ENCODE results near the gene OSGEPL1. TPM values are rescaled to one million over a fixed set of nuclear protein-coding genes. Genes with fewer than 3 reads are reported as not detected.
"Not testable (repeated sequence)": the region's sequence is repeated elsewhere in the genome, so short reads cannot be mapped to it uniquely, and the experiment has no call there.

Gene OSGEPL1
- total RNA-seq, 1 donor from 2014 or later: 21.1 TPM

DNA sequence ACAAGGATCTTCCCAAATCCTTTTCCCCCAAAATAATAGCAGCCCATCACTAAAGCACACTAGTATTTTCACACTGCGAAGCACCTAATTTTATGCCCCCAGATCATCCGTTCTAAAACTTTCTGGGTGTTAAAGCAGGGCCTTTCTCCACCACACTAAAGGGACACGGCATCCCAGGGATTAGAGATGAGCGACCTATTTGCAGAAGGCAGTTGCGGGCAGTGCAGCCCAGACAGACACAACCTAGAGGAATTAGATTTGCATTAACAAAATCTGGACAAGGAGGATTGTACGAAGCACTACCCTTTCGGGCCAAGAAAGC lies 402 bp downstream of the OSGEPL1 start:
- no peaks in the 10 kb centered on the region for H3K9me3 Mint-ChIP-seq
- DNase-seq (ENCODE audit: low read depth, low spot score): no peak
- H3K4me3 Mint-ChIP-seq: peak overlapping the region; percentile 98
- no peaks in the 10 kb centered on the region for H3K27me3 Mint-ChIP-seq (ENCODE audit: low read depth)
- peaks cover 12% of the 10 kb centered on the region for H3K4me1 Mint-ChIP-seq
- peak overlapping the region; percentile 99 for H3K27ac Mint-ChIP-seq (ENCODE audit: unreplicated experiment)
- TF ChIP-seq, protein P1, sequence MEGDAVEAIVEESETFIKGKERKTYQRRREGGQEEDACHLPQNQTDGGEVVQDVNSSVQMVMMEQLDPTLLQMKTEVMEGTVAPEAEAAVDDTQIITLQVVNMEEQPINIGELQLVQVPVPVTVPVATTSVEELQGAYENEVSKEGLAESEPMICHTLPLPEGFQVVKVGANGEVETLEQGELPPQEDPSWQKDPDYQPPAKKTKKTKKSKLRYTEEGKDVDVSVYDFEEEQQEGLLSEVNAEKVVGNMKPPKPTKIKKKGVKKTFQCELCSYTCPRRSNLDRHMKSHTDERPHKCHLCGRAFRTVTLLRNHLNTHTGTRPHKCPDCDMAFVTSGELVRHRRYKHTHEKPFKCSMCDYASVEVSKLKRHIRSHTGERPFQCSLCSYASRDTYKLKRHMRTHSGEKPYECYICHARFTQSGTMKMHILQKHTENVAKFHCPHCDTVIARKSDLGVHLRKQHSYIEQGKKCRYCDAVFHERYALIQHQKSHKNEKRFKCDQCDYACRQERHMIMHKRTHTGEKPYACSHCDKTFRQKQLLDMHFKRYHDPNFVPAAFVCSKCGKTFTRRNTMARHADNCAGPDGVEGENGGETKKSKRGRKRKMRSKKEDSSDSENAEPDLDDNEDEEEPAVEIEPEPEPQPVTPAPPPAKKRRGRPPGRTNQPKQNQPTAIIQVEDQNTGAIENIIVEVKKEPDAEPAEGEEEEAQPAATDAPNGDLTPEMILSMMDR (conservative IDR thresholded peaks at IDR 0.05): no peak
- peaks cover 16% of the 10 kb centered on the region for H3K36me3 Mint-ChIP-seq (ENCODE audit: low read depth)

DNA sequence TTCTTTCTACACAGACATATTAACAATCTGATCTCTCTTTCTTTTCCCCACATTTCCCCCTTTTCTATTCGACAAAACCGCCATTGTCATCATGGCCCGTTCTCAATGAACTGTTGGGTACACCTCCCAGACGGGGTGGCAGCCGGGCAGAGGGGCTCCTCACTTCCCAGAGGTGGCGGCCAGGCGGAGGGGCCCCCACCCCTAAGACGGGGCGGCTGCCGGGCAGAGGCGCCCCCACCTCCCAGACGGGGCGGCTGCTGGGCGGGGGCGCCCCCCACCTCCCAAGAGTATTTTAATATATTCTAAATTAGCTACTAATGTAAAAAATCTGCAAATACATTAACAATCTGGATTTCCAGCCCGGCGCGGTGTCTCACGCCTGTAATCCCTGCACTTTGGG lies 2.4 kb downstream of the OSGEPL1 start:
- H3K9me3 Mint-ChIP-seq; DNase-seq (ENCODE audit: low read depth, low spot score): not testable (repeated sequence)
- H3K4me1 Mint-ChIP-seq: peaks cover 12% of the 10 kb centered on the region

DNA sequence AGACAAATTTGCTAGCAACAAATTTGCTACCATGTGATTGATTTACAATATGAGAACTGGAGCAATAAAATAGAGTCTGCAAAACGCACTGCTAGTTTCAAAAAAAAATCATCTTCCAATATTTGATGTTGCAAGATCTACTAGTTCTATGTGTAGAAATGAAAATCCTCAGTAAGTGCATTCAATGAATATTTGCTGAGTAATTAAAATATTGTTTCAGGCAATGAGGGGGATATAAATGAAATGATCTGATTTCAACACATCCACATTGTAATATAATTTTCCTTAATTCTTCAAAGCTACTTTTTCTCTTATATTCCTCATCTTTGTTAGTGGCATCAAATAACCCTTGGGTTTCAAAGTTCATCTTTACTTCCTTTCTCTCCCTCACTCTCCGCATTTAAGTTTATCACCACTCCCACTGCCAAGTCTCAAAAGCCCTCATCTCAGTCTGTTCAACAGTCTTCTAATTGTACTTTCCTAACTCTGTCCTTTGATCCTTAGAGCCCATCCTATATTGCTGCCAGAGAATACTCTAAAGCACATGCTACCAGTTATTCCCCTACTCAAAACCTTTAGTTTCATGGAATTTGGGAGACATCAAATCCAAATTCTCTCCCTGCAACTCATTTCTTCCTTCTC lies 6.2 kb downstream of the OSGEPL1 start:
- TF ChIP-seq, protein P1 (conservative IDR thresholded peaks at IDR 0.05): no peak
- Mint-ChIP-seq H3K4me3 (no peak overlapping the region), H3K27ac (ENCODE audit: unreplicated experiment) (no peak overlapping the region), H3K36me3 (ENCODE audit: low read depth) (peaks cover 10% of the 10 kb centered on the region), H3K9me3 (no peaks in the 10 kb centered on the region), H3K27me3 (ENCODE audit: low read depth) (no peaks in the 10 kb centered on the region), H3K4me1 (no peaks in the 10 kb centered on the region)
- no peak for DNase-seq (ENCODE audit: low read depth, low spot score)

More for the DNA sequence above, 2.4 kb downstream of the OSGEPL1 start:
- H3K27ac Mint-ChIP-seq (ENCODE audit: unreplicated experiment); H3K27me3 Mint-ChIP-seq (ENCODE audit: low read depth): not testable (repeated sequence)
- Mint-ChIP-seq H3K4me3 (peak overlapping the region; percentile 69), H3K36me3 (ENCODE audit: low read depth) (peaks cover 10% of the 10 kb centered on the region)

DNA sequence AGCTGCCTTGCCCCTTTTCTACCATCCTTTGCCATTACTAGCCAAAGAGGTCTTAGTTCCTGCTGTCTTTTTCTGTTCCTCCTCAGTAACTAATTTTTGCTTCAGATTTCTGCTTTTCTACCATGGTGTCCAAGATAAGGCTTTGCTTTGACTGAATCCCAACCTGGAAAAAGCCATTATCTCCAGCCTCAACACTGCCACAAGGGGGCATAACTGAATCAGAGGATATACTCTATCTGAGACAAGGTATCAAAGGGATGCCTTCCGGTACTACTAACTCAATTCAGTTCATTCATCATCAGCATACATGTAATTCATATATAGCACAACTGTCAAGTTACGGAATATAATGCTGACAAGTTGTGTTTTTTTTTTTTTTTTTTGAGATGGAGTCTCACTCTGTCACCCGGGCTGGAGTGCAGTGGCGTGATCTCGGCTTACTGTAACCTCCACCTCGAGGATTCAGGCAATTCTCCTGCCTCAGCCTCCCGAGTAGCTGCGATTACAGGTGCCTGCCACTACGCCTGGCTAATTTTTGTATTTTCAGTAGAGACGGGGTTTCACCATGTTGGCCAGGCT lies 11.4 kb downstream of the OSGEPL1 start:
- TF ChIP-seq, protein P1 (conservative IDR thresholded peaks at IDR 0.05): peak; percentile 71
- Mint-ChIP-seq H3K27ac (ENCODE audit: unreplicated experiment) (no peak overlapping the region), H3K4me1 (no peaks in the 10 kb centered on the region), H3K4me3 (no peak overlapping the region), H3K9me3 (no peaks in the 10 kb centered on the region), H3K36me3 (ENCODE audit: low read depth) (peaks cover 2% of the 10 kb centered on the region), H3K27me3 (ENCODE audit: low read depth) (no peaks in the 10 kb centered on the region)
- DNase-seq (ENCODE audit: low read depth, low spot score): peak; percentile 21

DNA sequence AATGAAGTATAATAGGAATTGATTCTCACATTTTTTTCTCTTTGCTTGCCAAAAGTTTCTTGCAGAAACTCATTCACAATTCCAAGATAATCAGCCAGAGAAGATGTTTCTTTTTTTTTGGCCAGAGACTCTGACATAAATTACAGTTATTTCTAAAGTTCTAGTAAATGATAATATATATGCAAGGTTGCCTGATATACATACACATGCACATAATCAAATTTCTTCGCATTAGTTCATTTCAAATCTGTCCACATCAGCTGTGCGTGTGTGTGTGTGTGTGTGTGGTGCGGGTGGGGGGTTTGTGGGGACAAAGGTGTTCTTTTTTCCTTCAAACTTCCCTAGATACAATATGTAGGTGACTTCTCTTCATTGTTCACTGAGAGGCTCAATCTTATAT lies 33.2 kb downstream of the OSGEPL1 start:
- no peak overlapping the region for H3K27ac Mint-ChIP-seq (ENCODE audit: unreplicated experiment)
- no peaks in the 10 kb centered on the region for H3K36me3 Mint-ChIP-seq (ENCODE audit: low read depth)
- no peak overlapping the region for H3K4me3 Mint-ChIP-seq
- H3K4me1 Mint-ChIP-seq: no peaks in the 10 kb centered on the region
- no peak for DNase-seq (ENCODE audit: low read depth, low spot score)
- no peaks in the 10 kb centered on the region for H3K9me3 Mint-ChIP-seq
- TF ChIP-seq, protein P1 (conservative IDR thresholded peaks at IDR 0.05): no peak
- H3K27me3 Mint-ChIP-seq (ENCODE audit: low read depth): no peaks in the 10 kb centered on the region

DNA sequence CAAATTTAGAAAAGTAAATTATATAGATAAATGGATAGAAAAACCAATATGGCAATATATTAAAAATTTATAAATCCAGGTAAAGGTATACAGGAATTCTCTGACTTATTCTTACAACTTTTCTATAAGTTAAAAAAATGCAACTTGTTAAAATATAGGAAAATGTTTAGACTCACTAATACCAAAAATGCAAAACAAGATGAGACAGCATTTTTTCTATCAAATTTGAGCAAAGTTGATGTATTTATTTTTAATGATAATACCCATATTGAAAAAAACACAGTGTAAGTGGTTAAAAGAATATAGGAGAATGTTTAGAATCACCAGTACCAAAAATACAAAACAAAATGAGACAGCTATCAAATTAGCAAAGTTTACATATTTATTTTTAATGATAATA lies 35.7 kb downstream of the OSGEPL1 start:
- no peaks in the 10 kb centered on the region for H3K9me3 Mint-ChIP-seq
- no peak overlapping the region for H3K27ac Mint-ChIP-seq (ENCODE audit: unreplicated experiment)
- no peaks in the 10 kb centered on the region for H3K27me3 Mint-ChIP-seq (ENCODE audit: low read depth)
- TF ChIP-seq, protein P1 (conservative IDR thresholded peaks at IDR 0.05): no peak
- H3K4me1 Mint-ChIP-seq: no peaks in the 10 kb centered on the region
- no peak overlapping the region for H3K4me3 Mint-ChIP-seq
- DNase-seq (ENCODE audit: low read depth, low spot score): no peak
- peaks cover 2% of the 10 kb centered on the region for H3K36me3 Mint-ChIP-seq (ENCODE audit: low read depth)

Measured in neural crest cell (in vitro differentiated cells).